ENCODE measurements around the gene PLA2R1. TPM values are rescaled to one million over a fixed set of nuclear protein-coding genes. Genes with fewer than 3 reads are reported as not detected.
A peak's percentile ranks its signal among the peaks of the same experiment; 100 is the strongest.

PLA2R1 gene
- total and polyA plus RNA-seq, 2 of the 4 experiments (the other 2 are of a cell fraction) = 0.43 to 0.54 TPM

- no peaks in the 10 kb centered on the region for H3K36me3 ChIP-seq (ENCODE audit: control insufficient read depth, insufficient read depth, low read length)
- ATAC-seq (ENCODE audit: low read depth) = no peak
- DNase-seq = no peak
- H3K9ac ChIP-seq (ENCODE audit: low read depth, low read length) = no peak overlapping the region
- H3K79me1 ChIP-seq (ENCODE audit: low read depth in 1 of 2, low read length in 2 of 2) = no peaks in the 10 kb centered on the region
- no peak overlapping the region for H2BK15ac ChIP-seq (ENCODE audit: low read depth, low read length)
- no peak overlapping the region for H3K56ac ChIP-seq (ENCODE audit: extremely low read depth, insufficient read depth, low read length)
- no TSS peak for BruUV-seq (replicated peaks)
- dilution Hi-C loops (cut with HindIII; ENCODE audit: low sequenced_read_pairs, unreplicated experiment) = no loop called here
- H2AK5ac ChIP-seq (ENCODE audit: low read depth, low read length) = no peak overlapping the region
- POLR2A ChIA-PET (ENCODE audit: unreplicated experiment) = no interaction called here
- H2AK9ac ChIP-seq (replicated peaks; ENCODE audit: low read depth, low read length, poor library complexity) = peak overlapping the region; percentile 37
- H4K20me1 ChIP-seq (ENCODE audit: insufficient read depth, low read length) = no peaks in the 10 kb centered on the region
- no peak overlapping the region for H3K4ac ChIP-seq (ENCODE audit: low read depth, low read length)
- in situ Hi-C loops (cut with MboI; ENCODE audit: low sequenced_read_pairs) = no loop called here
- no peak overlapping the region for H3K14ac ChIP-seq (replicated peaks; ENCODE audit: low read depth, low read length)
- no peak overlapping the region for H2BK120ac ChIP-seq (ENCODE audit: low read depth, low read length)
- H4K8ac ChIP-seq (ENCODE audit: low read depth in 2 of 2, low read length in 2 of 2) = no peak overlapping the region
- no peaks in the 10 kb centered on the region; the same call in 1 of the 2 replicates for H3K9me1 ChIP-seq (ENCODE audit: insufficient read depth, low read length)
- CTCF ChIA-PET = no interaction called here
- H2AFZ ChIP-seq (replicated peaks; ENCODE audit: low read length, poor library complexity) = no peak overlapping the region
- no peak overlapping the region for H3K18ac ChIP-seq (ENCODE audit: low read depth, low read length)
- H3K4me3 ChIP-seq (ENCODE audit: insufficient read depth, low read depth, low read length) = no peak overlapping the region
- no CpG with 5 or more reads among the region's 5 CpGs for WGBS, 2 experiments (ENCODE audit: extremely low coverage in 2 of 2, insufficient read length in 1 of 2)
- no peaks in the 10 kb centered on the region for H3K9me3 ChIP-seq (ENCODE audit: control insufficient read depth, insufficient read depth, low read length)
- H2BK5ac ChIP-seq (ENCODE audit: low read depth, low read length, poor library complexity, severe bottlenecking) = no peak overlapping the region
- H3K4me1 ChIP-seq (ENCODE audit: control insufficient read depth, insufficient read depth, low read length) = no peaks in the 10 kb centered on the region
- H3K27me3 ChIP-seq (ENCODE audit: control insufficient read depth, insufficient read depth, low read length) = peaks cover 21% of the 10 kb centered on the region
- intact Hi-C loops (cut with micrococcal nuclease) = no loop called here
- TF ChIP-seq MAZ (IDR thresholded peaks at IDR 0.05; ENCODE audit: borderline replicate concordance, low read depth, low read length) (no peak), CHD1 (IDR thresholded peaks at IDR 0.05; ENCODE audit: low read depth, low read length) (no peak), FOS (IDR thresholded peaks at IDR 0.05; ENCODE audit: low read depth, low read length) (no peak), USF2 (IDR thresholded peaks at IDR 0.05; ENCODE audit: low read depth, low read length) (no peak), CTCF (conservative IDR thresholded peaks at IDR 0.05; ENCODE audit: low read depth, low read length) (no peak), POLR2A (IDR thresholded peaks at IDR 0.05; ENCODE audit: low read depth, low read length) (no peak), RCOR1 (IDR thresholded peaks at IDR 0.05; ENCODE audit: insufficient replicate concordance, low read length) (no peak), BHLHE40 (IDR thresholded peaks at IDR 0.05; ENCODE audit: low read depth, low read length) (no peak), SMC3 (IDR thresholded peaks at IDR 0.05; ENCODE audit: low read depth, low read length) (no peak), RAD21 (IDR thresholded peaks at IDR 0.05; ENCODE audit: low read length) (no peak)
- H4K91ac ChIP-seq (ENCODE audit: insufficient read depth, low read depth, low read length) = no peak overlapping the region
- H2BK20ac ChIP-seq (ENCODE audit: low read depth, low read length) = no peak overlapping the region
- H3K4me2 ChIP-seq (ENCODE audit: low read depth, low read length) = no peak overlapping the region
- H4K5ac ChIP-seq (ENCODE audit: low read depth, low read length) = no peak overlapping the region
- no peak overlapping the region for H3K23ac ChIP-seq (ENCODE audit: low read depth, low read length)
- H3K27ac ChIP-seq (ENCODE audit: insufficient read depth, low read length) = no peak overlapping the region
Measured at GRCh38 chr2:160043265-160043664, 19.1 kb downstream of the PLA2R1 start.
